GM23338 (cell line): Measurements from ENCODE around the gene NFIB. TPM values are rescaled to one million over a fixed set of nuclear protein-coding genes. Genes with fewer than 3 reads are reported as not detected.

ENCODE experiments used
- ATAC-seq: fragments of 200-7000 bp; cut with Tn5 transposase; 3 replicates; pipeline ENCODE4 v1.9.1; 2020
- DNase-seq: peaks from one replicate; pipeline ENCODE4 v3.0.0-alpha.2; 2015; ENCODE audit warnings: low spot score
- H2AFZ ChIP-seq: fragments of 200-600 bp; sonication (generic); 2 replicates; pipeline ENCODE4 v1.8.0; 2016; ENCODE audit warnings: antibody characterized with exemption, mild to moderate bottlenecking, moderate library complexity
- H3F3A ChIP-seq: fragments of 200-600 bp; sonication (generic); replicated peaks from 2 replicates; pipeline ENCODE4 v1.8.0; 2017; ENCODE audit warnings: antibody characterized with exemption, mixed run types, low read depth
- H3K27ac ChIP-seq: fragments of 200-600 bp; sonication (generic); 2 replicates; pipeline ENCODE4 v1.6.1; 2016; ENCODE audit warnings: low read depth
- H3K27me3 ChIP-seq: fragments of 200-600 bp; sonication (generic); 2 replicates; pipeline ENCODE4 v1.8.0; 2016; ENCODE audit warnings: mild to moderate bottlenecking, mixed run types, moderate library complexity; ENCODE audit not compliant: insufficient read depth
- H3K36me3 ChIP-seq: fragments of 200-600 bp; sonication (generic); 2 replicates; pipeline ENCODE4 v1.8.0; 2016; ENCODE audit warnings: mild to moderate bottlenecking; ENCODE audit not compliant: insufficient read depth
- H3K4me1 ChIP-seq: fragments of 200-600 bp; sonication (generic); 2 replicates; pipeline ENCODE4 v1.8.0; 2016; ENCODE audit warnings: mild to moderate bottlenecking, moderate library complexity; ENCODE audit not compliant: insufficient read depth
- H3K4me2 ChIP-seq: fragments of 200-600 bp; sonication (generic); 2 replicates; pipeline ENCODE4 v1.7.1; 2017; ENCODE audit warnings: mixed run types
- H3K4me3 ChIP-seq: fragments of 200-600 bp; sonication (generic); 2 replicates; pipeline ENCODE4 v1.6.1; 2016; ENCODE audit warnings: mixed run types
- H3K79me2 ChIP-seq: fragments of 200-600 bp; sonication (generic); replicated peaks from 2 replicates; pipeline ENCODE4 v1.8.0; 2017; ENCODE audit warnings: mild to moderate bottlenecking; ENCODE audit not compliant: insufficient read depth
- H3K9me2 ChIP-seq: fragments of 200-600 bp; sonication (generic); 2 replicates; pipeline ENCODE4 v1.8.0; 2017; ENCODE audit not compliant: insufficient read depth
- H4K20me1 ChIP-seq: fragments of 200-600 bp; sonication (generic); replicated peaks from 2 replicates; pipeline ENCODE4 v1.8.0; 2017; ENCODE audit warnings: mild to moderate bottlenecking; ENCODE audit not compliant: insufficient read depth
- H3K27ac Mint-ChIP-seq: 2 replicates; pipeline ENCODE4 v1.8.0; 2020; ENCODE audit warnings: inconsistent platforms, mild to moderate bottlenecking, moderate library complexity, mixed read lengths
- H3K27me3 Mint-ChIP-seq: 3 replicates; pipeline ENCODE4 v1.8.0; 2022; ENCODE audit warnings: low read depth, mild to moderate bottlenecking, moderate library complexity, mixed read lengths, inconsistent platforms; ENCODE audit not compliant: insufficient read depth, poor library complexity
- H3K36me3 Mint-ChIP-seq: 3 replicates; pipeline ENCODE4 v1.8.0; 2021; ENCODE audit warnings: low read depth, mild to moderate bottlenecking, inconsistent platforms, moderate library complexity, mixed read lengths
- H3K4me1 Mint-ChIP-seq: 3 replicates; pipeline ENCODE4 v1.8.0; 2020; ENCODE audit warnings: mild to moderate bottlenecking, inconsistent platforms, mixed read lengths
- H3K4me3 Mint-ChIP-seq: 3 replicates; pipeline ENCODE4 v1.8.0; 2021; ENCODE audit warnings: moderate library complexity, mild to moderate bottlenecking, inconsistent platforms, mixed read lengths
- H3K9me3 Mint-ChIP-seq: 3 replicates; pipeline ENCODE4 v1.8.0; 2020; ENCODE audit warnings: moderate library complexity, mild to moderate bottlenecking, inconsistent platforms, mixed read lengths
- CREB1 ChIP-seq: fragments of 250-450 bp; sonication (Bioruptor Pico); IDR thresholded peaks from 2 replicates; pipeline ENCODE4 v1.5.0; 2020; ENCODE audit warnings: low read depth, mild to moderate bottlenecking, moderate library complexity
- ETS1 ChIP-seq: IDR thresholded peaks from 2 replicates; pipeline ENCODE4 v1.6.1; 2016; ENCODE audit warnings: antibody characterized with exemption
- EZH2 ChIP-seq: fragments of 200-600 bp; sonication (generic); IDR thresholded peaks from one replicate; pipeline ENCODE4 v1.8.0; 2017; ENCODE audit warnings: antibody characterized with exemption, mild to moderate bottlenecking, low read depth; ENCODE audit not compliant: unreplicated experiment
- EZH2phosphoT487 ChIP-seq: fragments of 200-600 bp; sonication (generic); IDR thresholded peaks from one replicate; pipeline ENCODE4 v1.8.1; 2018; ENCODE audit warnings: antibody characterized with exemption; ENCODE audit not compliant: unreplicated experiment
- JUNB ChIP-seq: IDR thresholded peaks from one replicate; pipeline ENCODE4 v1.6.1; 2016; ENCODE audit warnings: antibody characterized with exemption; ENCODE audit not compliant: unreplicated experiment
- NANOG ChIP-seq: IDR thresholded peaks from 2 replicates; pipeline ENCODE4 v1.6.1; 2016; ENCODE audit warnings: antibody characterized with exemption, borderline replicate concordance
- POLR2AphosphoS5 ChIP-seq: IDR thresholded peaks from 2 replicates; pipeline ENCODE4 v1.6.1; 2016; ENCODE audit warnings: antibody characterized with exemption, low read depth
- REST ChIP-seq: IDR thresholded peaks from one replicate; pipeline ENCODE4 v1.6.1; 2018; ENCODE audit warnings: antibody characterized with exemption; ENCODE audit not compliant: unreplicated experiment
- STAT1 ChIP-seq: IDR thresholded peaks from one replicate; pipeline ENCODE4 v1.6.1; 2016; ENCODE audit warnings: antibody characterized with exemption; ENCODE audit not compliant: unreplicated experiment
- ZNF114 ChIP-seq: fragments of 250-450 bp; sonication (Bioruptor Pico); IDR thresholded peaks from 2 replicates; pipeline ENCODE4 v1.5.0; 2020; ENCODE audit warnings: mild to moderate bottlenecking, moderate library complexity
- ZNF331 ChIP-seq: fragments of 250-450 bp; sonication (Bioruptor Pico); IDR thresholded peaks from 2 replicates; pipeline ENCODE4 v1.5.0; 2020; ENCODE audit warnings: low read depth, mild to moderate bottlenecking, moderate library complexity
- ZNF462 ChIP-seq: fragments of 250-450 bp; sonication (Bioruptor Pico); IDR thresholded peaks from 2 replicates; pipeline ENCODE4 v1.5.0; 2020; ENCODE audit warnings: mild to moderate bottlenecking, moderate library complexity
- polyA plus RNA-seq: library from polyadenylated mRNA; unstranded; fragments of >200 nt; fragmentation: Nextera tagmentation; extraction: Ambion mirVana; gene quantifications from 2 replicates; pipeline ENCODE4 v1.2.1, GENCODE V29; 2016
- total RNA-seq: library from RNA; depleted of rRNA; stranded (reverse); fragments of >200 nt; shearing (Covaris generic); gene quantifications from 2 replicates; pipeline ENCODE4 v1.2.3, GENCODE V29; 2014

The NFIB gene
- total and polyA plus RNA-seq, 2 experiments from 2014 or later = 3.9 to 4.7 TPM

- Mint-ChIP-seq H3K27me3 (no peaks in the 10 kb centered on the region), H3K9me3 (no peaks in the 10 kb centered on the region), H3K4me3 (no peak overlapping the region), H3K36me3 (no peaks in the 10 kb centered on the region), H3K4me1 (peaks cover 28% of the 10 kb centered on the region), H3K27ac (no peak overlapping the region)
- ATAC-seq (no peak), DNase-seq (no peak)
- H3K4me2 ChIP-seq = no peak overlapping the region
- no peak overlapping the region for H2AFZ ChIP-seq
- no peak overlapping the region for H3K27ac ChIP-seq
- no peaks in the 10 kb centered on the region for H3K27me3 ChIP-seq
- no peak overlapping the region for H3K4me3 ChIP-seq
- no peaks in the 10 kb centered on the region for H3K36me3 ChIP-seq
- no peak for TF ChIP-seq ZNF331 (CRISPR knock-in tag)
- TF ChIP-seq STAT1 = no peak
- TF ChIP-seq ETS1 = no peak
- no peak for TF ChIP-seq JUNB
- TF ChIP-seq REST = no peak
- no peak for TF ChIP-seq ZNF462 (CRISPR knock-in tag)
- no peak for TF ChIP-seq ZNF114
- TF ChIP-seq EZH2phosphoT487 = no peak
- TF ChIP-seq NANOG = no peak
- no peak for TF ChIP-seq CREB1 (CRISPR knock-in tag)
- TF ChIP-seq EZH2 = no peak
- TF ChIP-seq POLR2AphosphoS5 = no peak
- no peaks in the 10 kb centered on the region for H4K20me1 ChIP-seq
- no peaks in the 10 kb centered on the region for H3K79me2 ChIP-seq
- H3K4me1 ChIP-seq = no peaks in the 10 kb centered on the region
- no peaks in the 10 kb centered on the region for H3K9me2 ChIP-seq
- no peaks in the 10 kb centered on the region for H3F3A ChIP-seq
Measured at GRCh38 chr9:14157191-14157590, 156.8 kb downstream of the NFIB start.
